H1 (cell line): ENCODE data around the gene TRAPPC2L. TPM values are rescaled to one million over a fixed set of nuclear protein-coding genes. Genes with fewer than 3 reads are reported as not detected.

Source experiments
- CTCF ChIA-PET: fragments of 300-600 bp; sonication (Branson Sonifier 250); formaldehyde crosslinking; loops from one replicate; lab custom pipeline; 2021; ENCODE audit not compliant: partially characterized antibody; lab: Charles Lee
- POLR2A ChIA-PET: fragments of 300-600 bp; sonication (Branson Sonifier 250); formaldehyde crosslinking; loops from one replicate; lab custom pipeline; 2021; ENCODE audit warnings: inconsistent platforms; ENCODE audit not compliant: partially characterized antibody; lab: Charles Lee
- DNase-seq, 2 experiments: peaks; one replicate each; pipeline versions ENCODE4 v3.0.0 to v3.0.0-alpha.2; 2010 to 2022; ENCODE audit warnings: low spot score in 2 of 2, low read depth in 1 of 2, mixed read lengths in 1 of 2
- FAIRE-seq: peaks from 2 replicates; lab custom pipeline; 2011; peaks lifted over from hg19 to GRCh38; lab: Jason Lieb, UNC
- H2AFZ ChIP-seq: 2 replicates; pipeline ENCODE4 v1.8.1; 2012; ENCODE audit warnings: low read length, inconsistent platforms
- H2AK5ac ChIP-seq: 2 replicates; pipeline ENCODE4 v1.6.1; 2013; ENCODE audit warnings: low read depth, low read length
- H2BK120ac ChIP-seq: replicated peaks from 2 replicates; pipeline ENCODE3; 2013; ENCODE audit warnings: low read depth, low read length, inconsistent platforms
- H2BK12ac ChIP-seq: 2 replicates; pipeline ENCODE4 v1.6.1; 2013; ENCODE audit warnings: low read depth, low read length
- H2BK15ac ChIP-seq: 2 replicates; pipeline ENCODE4 v1.6.1; 2013; ENCODE audit warnings: low read length
- H2BK20ac ChIP-seq: 2 replicates; pipeline ENCODE4 v1.6.1; 2013; ENCODE audit warnings: low read length
- H2BK5ac ChIP-seq: 2 replicates; pipeline ENCODE4 v1.6.1; 2013; ENCODE audit warnings: low read depth, low read length
- H3K14ac ChIP-seq: 2 replicates; pipeline ENCODE4 v1.6.1; 2013; ENCODE audit warnings: inconsistent platforms; ENCODE audit not compliant: insufficient read length
- H3K18ac ChIP-seq: 2 replicates; pipeline ENCODE4 v1.6.1; 2013; ENCODE audit warnings: low read length; ENCODE audit errors: extremely low read depth
- H3K23ac ChIP-seq: 2 replicates; pipeline ENCODE4 v1.6.1; 2013; ENCODE audit warnings: inconsistent platforms; ENCODE audit not compliant: insufficient read length
- H3K23me2 ChIP-seq: 2 replicates; pipeline ENCODE4 v1.6.1; 2013; ENCODE audit warnings: low read depth, low read length
- H3K27ac ChIP-seq: 2 replicates; pipeline ENCODE4 v1.6.1; 2011; ENCODE audit warnings: low read depth, low read length, inconsistent platforms
- H3K27me3 ChIP-seq, 4 experiments: replicated peaks in 1 of 4; 1 replicate in 1 of 4; 2 replicates in 3 of 4; pipeline versions ENCODE4 v1.6.1 to v1.8.1; 2011 to 2013; ENCODE audit warnings: low read length in 3 of 4, mild to moderate bottlenecking in 3 of 4, inconsistent platforms in 2 of 4, mixed read lengths in 2 of 4, moderate library complexity in 1 of 4; ENCODE audit not compliant: control insufficient read depth in 3 of 4, insufficient read depth in 3 of 4; ENCODE audit errors: extremely low read depth in 1 of 4
- H3K36me3 ChIP-seq, 4 experiments: 2 replicates each; pipeline versions ENCODE4 v1.6.1 to v1.8.1; 2011 to 2013; ENCODE audit warnings: mild to moderate bottlenecking in 4 of 4, low read length in 3 of 4, moderate library complexity in 2 of 4, control low read depth in 1 of 4, inconsistent platforms in 1 of 4; ENCODE audit not compliant: insufficient read depth in 4 of 4, control insufficient read depth in 2 of 4
- H3K4ac ChIP-seq: replicated peaks from 2 replicates; pipeline ENCODE3; 2013; ENCODE audit warnings: low read length, low read depth, mixed read lengths, inconsistent platforms; ENCODE audit not compliant: insufficient read length
- H3K4me1 ChIP-seq, 4 experiments: replicated peaks in 1 of 4; 1 replicate in 1 of 4; 2 replicates in 3 of 4; pipeline versions ENCODE4 v1.6.1 to v1.8.1; 2011 to 2013; ENCODE audit warnings: low read length in 3 of 4, inconsistent platforms in 2 of 4, mixed read lengths in 1 of 4; ENCODE audit not compliant: insufficient read depth in 4 of 4, control insufficient read depth in 3 of 4
- H3K4me2 ChIP-seq, 2 experiments: 2 replicates each; pipeline versions ENCODE4 v1.6.1 to v1.8.1; 2011 to 2013; ENCODE audit warnings: low read depth in 2 of 2, low read length in 2 of 2, control low read depth in 1 of 2, inconsistent platforms in 1 of 2, mild to moderate bottlenecking in 1 of 2; ENCODE audit not compliant: insufficient read depth in 1 of 2
- H3K4me3 ChIP-seq, 4 experiments: fragments of 200-600, 300-600 bp in 1 of 4; sonication (generic), shearing (Covaris generic), sonication (Bioruptor Twin) in 1 of 4; 2 replicates each; pipeline versions ENCODE4 v1.5.1 to v1.8.1; 2011 to 2016; ENCODE audit warnings: low read length in 4 of 4, low read depth in 3 of 4, control low read depth in 2 of 4, inconsistent platforms in 2 of 4, mild to moderate bottlenecking in 2 of 4, mixed read lengths in 1 of 4, moderate library complexity in 1 of 4; ENCODE audit not compliant: insufficient read depth in 2 of 4; ENCODE audit errors: extremely low read depth in 1 of 4
- H3K56ac ChIP-seq: replicated peaks from 2 replicates; pipeline ENCODE3; 2013; ENCODE audit warnings: low read depth, mild to moderate bottlenecking, mixed read lengths, low read length, inconsistent platforms; ENCODE audit not compliant: insufficient read length
- H3K79me1 ChIP-seq: 2 replicates; pipeline ENCODE4 v1.6.1; 2013; ENCODE audit warnings: low read depth, low read length, control low read depth
- H3K79me2 ChIP-seq, 2 experiments: 2 replicates each; pipeline versions ENCODE4 v1.6.1 to v1.8.1; 2012 to 2013; ENCODE audit warnings: low read length in 2 of 2, mild to moderate bottlenecking in 2 of 2, inconsistent platforms in 1 of 2; ENCODE audit not compliant: insufficient read depth in 2 of 2, control insufficient read depth in 1 of 2
- H3K9ac ChIP-seq, 4 experiments: replicated peaks in 1 of 4; 1 replicate in 1 of 4; 2 replicates in 3 of 4; pipeline versions ENCODE4 v1.6.1 to v1.8.1; 2011 to 2013; ENCODE audit warnings: low read depth in 3 of 4, low read length in 3 of 4, control low read depth in 2 of 4, mild to moderate bottlenecking in 2 of 4, moderate library complexity in 2 of 4, inconsistent platforms in 1 of 4; ENCODE audit errors: extremely low read depth in 1 of 4
- H3K9me3 ChIP-seq, 2 experiments: 2 replicates each; pipeline versions ENCODE4 v1.6.1 to v1.8.1; 2012 to 2013; ENCODE audit warnings: mild to moderate bottlenecking in 2 of 2, moderate library complexity in 2 of 2, control low read depth in 1 of 2, inconsistent platforms in 1 of 2, low read depth in 1 of 2, low read length in 1 of 2, mixed read lengths in 1 of 2; ENCODE audit not compliant: insufficient read depth in 2 of 2
- H4K20me1 ChIP-seq, 2 experiments: replicated peaks in 1 of 2; 2 replicates each; pipeline versions ENCODE3 to v1.8.1; 2011 to 2013; ENCODE audit warnings: inconsistent platforms in 2 of 2, low read length in 2 of 2, mild to moderate bottlenecking in 1 of 2; ENCODE audit not compliant: insufficient read depth in 2 of 2, control insufficient read depth in 1 of 2
- H4K5ac ChIP-seq: 2 replicates; pipeline ENCODE4 v1.6.1; 2013; ENCODE audit warnings: low read length, low read depth, mixed read lengths, inconsistent platforms; ENCODE audit not compliant: insufficient read length
- H4K8ac ChIP-seq: 2 replicates; pipeline ENCODE4 v1.8.0; 2013; ENCODE audit warnings: mild to moderate bottlenecking, moderate library complexity, low read length, inconsistent platforms; ENCODE audit not compliant: insufficient read depth; ENCODE audit errors: extremely low read depth
- H4K91ac ChIP-seq: replicated peaks from 2 replicates; pipeline ENCODE3; 2013; ENCODE audit warnings: low read length, mixed read lengths, inconsistent platforms; ENCODE audit not compliant: insufficient read length
- BRCA1 ChIP-seq: IDR thresholded peaks from 2 replicates; pipeline ENCODE4 v1.6.1; 2012; ENCODE audit warnings: low read depth, low read length, improper control_type of control experiment
- CBX8 ChIP-seq: fragments of 300-800, 300-1000 bp; sonication (generic); IDR thresholded peaks from 2 replicates; pipeline ENCODE4 v1.7.1; 2016; ENCODE audit warnings: low read depth, low read length, borderline replicate concordance
- CHD2 ChIP-seq: IDR thresholded peaks from 2 replicates; pipeline ENCODE4 v1.6.1; 2012; ENCODE audit warnings: low read length, improper control_type of control experiment
- EGR1 ChIP-seq: IDR thresholded peaks from 2 replicates; pipeline ENCODE4 v1.6.1; 2011; ENCODE audit warnings: low read depth, low read length, borderline replicate concordance
- EP300 ChIP-seq, 2 experiments: IDR thresholded peaks; 1 replicate in 1 of 2; 2 replicates in 1 of 2; pipeline ENCODE4 v1.6.1; 2011 to 2012; ENCODE audit warnings: low read depth in 2 of 2, low read length in 2 of 2, mild to moderate bottlenecking in 2 of 2, borderline replicate concordance in 1 of 2, inconsistent platforms in 1 of 2, moderate library complexity in 1 of 2
- FOSL1 ChIP-seq: IDR thresholded peaks from 2 replicates; pipeline ENCODE4 v1.6.1; 2011; ENCODE audit warnings: mild to moderate bottlenecking, low read depth, low read length, moderate library complexity; ENCODE audit not compliant: insufficient read depth
- HDAC6 ChIP-seq: IDR thresholded peaks from one replicate; pipeline ENCODE4 v1.7.1; 2012; ENCODE audit warnings: low read depth, mild to moderate bottlenecking, inconsistent platforms, low read length, moderate library complexity
- KDM5A ChIP-seq: fragments of 200-600 bp; IDR thresholded peaks from 2 replicates; pipeline ENCODE4 v1.7.1; 2012; ENCODE audit warnings: mild to moderate bottlenecking, low read length, inconsistent platforms, mixed read lengths
- RXRA ChIP-seq: IDR thresholded peaks from 2 replicates; pipeline ENCODE4 v1.6.1; 2011; ENCODE audit warnings: low read depth, mild to moderate bottlenecking, low read length, moderate library complexity; ENCODE audit not compliant: insufficient read depth
- SUZ12 ChIP-seq: fragments of 200-600 bp; sonication (generic); IDR thresholded peaks from 2 replicates; pipeline ENCODE4 v1.6.1; 2012; ENCODE audit warnings: mild to moderate bottlenecking, inconsistent platforms, low read length, moderate library complexity, mixed read lengths
- YY1 ChIP-seq: IDR thresholded peaks from 2 replicates; pipeline ENCODE4 v1.6.1; 2011; ENCODE audit warnings: low read depth, mild to moderate bottlenecking, low read length
- ZNF274 ChIP-seq: IDR thresholded peaks from 2 replicates; pipeline ENCODE4 v1.7.0; 2012; ENCODE audit warnings: low read length, borderline replicate concordance; ENCODE audit errors: extremely low read depth
- WGBS, 2 experiments: shearing (Covaris generic) in 1 of 2; methylation state at CpG; one replicate each; pipeline versions ENCODE4 v1.1.6 to v1.1.7; 2013 to 2015; ENCODE audit warnings: low lambda C conversion rate in 2 of 2, mixed read lengths in 2 of 2, inconsistent platforms in 1 of 2, low coverage in 1 of 2, missing lambda C conversion rate in 1 of 2; ENCODE audit not compliant: insufficient replicate concordance in 2 of 2, insufficient coverage in 1 of 2, insufficient read length in 1 of 2; ENCODE audit errors: extremely low coverage in 1 of 2, missing lambda C conversion rate in 1 of 2; 5-methylcytosine and 5-hydroxymethylcytosine counted together
- polyA plus RNA-seq, 7 experiments: library from polyadenylated mRNA; depleted of rRNA in 3 of 7; stranded (reverse) in 5 of 7; unstranded in 2 of 7; fragments of >200 nt in 5 of 7; fragments of 200-250 nt in 2 of 7; gene quantifications; 1 replicate in 5 of 7; 2 replicates in 1 of 7; 4 replicates in 1 of 7; pipeline versions ENCODE4 v1.2.1 to v1.2.3, GENCODE V29; 2011 to 2013; ENCODE audit warnings: missing spikeins in 2 of 7, mixed read lengths in 2 of 7
- total RNA-seq: library from RNA; stranded (reverse); fragmentation: NEBNext Ultra II Directional; extraction: Animal tissue kit (Norgen Biotek cat#: 25700); gene quantifications from 2 replicates; pipeline ENCODE4 v1.2.1, GENCODE V29; 2021
- TF ChIP-seq, protein P1 (sequence below): IDR thresholded peaks from 2 replicates; pipeline ENCODE4 v1.6.1; 2011; ENCODE audit warnings: low read length, improper control_type of control experiment

TRAPPC2L gene
- total and polyA plus RNA-seq, 2 of the 8 experiments (the other 6 are each of a cell fraction or from before 2014, with no cell fraction given) = 98.7 to 133 TPM

DNA sequence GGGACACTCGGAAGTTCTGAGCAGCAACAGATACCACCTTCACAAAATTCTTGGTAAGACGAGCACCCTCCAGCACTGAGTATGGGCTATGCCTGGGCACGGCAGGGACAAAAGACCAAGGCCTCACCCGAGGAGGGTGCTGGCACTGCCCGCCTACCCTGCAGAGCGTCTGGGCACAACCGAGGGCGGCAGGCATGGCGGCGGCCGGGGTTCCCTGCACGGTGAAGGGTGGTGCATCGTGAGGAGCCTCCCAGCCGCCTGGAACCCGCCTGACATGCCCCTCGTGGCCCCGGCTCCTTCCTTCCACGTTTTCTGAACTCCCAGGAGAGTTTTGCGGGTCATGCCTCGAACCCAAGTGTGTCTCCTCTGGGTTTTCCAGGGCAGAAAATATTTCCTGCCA lies 19.1 kb upstream of the TRAPPC2L start:
- Histone ChIP-seq H2BK12ac (no peak overlapping the region), H2BK5ac (no peak overlapping the region), H4K20me1 (no peaks in the 10 kb centered on the region), H3K79me1 (no peaks in the 10 kb centered on the region), H3K23me2 (no peaks in the 10 kb centered on the region), H3K14ac (no peak overlapping the region), H4K91ac (no peak overlapping the region), H3K4me3 (no peak overlapping the region), H3K27ac (no peak overlapping the region), H2BK20ac (no peak overlapping the region), H3K9me3 (no peaks in the 10 kb centered on the region), H3K79me2 (no peaks in the 10 kb centered on the region), H3K9ac (no peak overlapping the region), H3K56ac (no peak overlapping the region), H3K23ac (no peak overlapping the region), H4K5ac (no peak overlapping the region), H3K27me3 (no peaks in the 10 kb centered on the region), H3K4me2 (no peak overlapping the region), H3K36me3 (peaks cover 0 to 7% (median under 1%) of the 10 kb centered on the region in 4 experiments; a peak in 2 of 8 replicates), H2AFZ (no peak overlapping the region), H2BK120ac (no peak overlapping the region), H2BK15ac (no peak overlapping the region), H2AK5ac (no peak overlapping the region), H3K4me1 (no peaks in the 10 kb centered on the region), H3K18ac (no peak overlapping the region), H4K8ac (no peak overlapping the region), H3K4ac (no peak overlapping the region)
- 95% methylated on average over 20 of the region's 20 CpGs; no CpG with 5 or more reads in 1 of the 2 experiments for WGBS, 2 experiments
- ChIA-PET CTCF (interaction anchor here (1.1 kb wide), 1 partner anchor 10 kb away, joined by 4 read pairs; no protein-coding TSS in a partner anchor), POLR2A (interaction anchor here (1.8 kb wide), 1 partner anchor 33 kb away, joined by 5 read pairs; no protein-coding TSS in a partner anchor)
- DNase-seq (no peak), FAIRE-seq (no peak)
- TF ChIP-seq EP300 (IDR thresholded peaks at IDR 0.05; ENCODE audit: borderline replicate concordance in 1 of 2, low read depth in 2 of 2, low read length in 2 of 2) = no peak
- no peak for TF ChIP-seq CHD2
- TF ChIP-seq BRCA1 = no peak
- TF ChIP-seq FOSL1 = no peak
- no peak for TF ChIP-seq CBX8
- TF ChIP-seq, protein P1, sequence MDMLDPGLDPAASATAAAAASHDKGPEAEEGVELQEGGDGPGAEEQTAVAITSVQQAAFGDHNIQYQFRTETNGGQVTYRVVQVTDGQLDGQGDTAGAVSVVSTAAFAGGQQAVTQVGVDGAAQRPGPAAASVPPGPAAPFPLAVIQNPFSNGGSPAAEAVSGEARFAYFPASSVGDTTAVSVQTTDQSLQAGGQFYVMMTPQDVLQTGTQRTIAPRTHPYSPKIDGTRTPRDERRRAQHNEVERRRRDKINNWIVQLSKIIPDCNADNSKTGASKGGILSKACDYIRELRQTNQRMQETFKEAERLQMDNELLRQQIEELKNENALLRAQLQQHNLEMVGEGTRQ = no peak
- TF ChIP-seq YY1 = no peak
- TF ChIP-seq HDAC6 = no peak
- no peak for TF ChIP-seq RXRA
- no peak for TF ChIP-seq ZNF274
- TF ChIP-seq SUZ12 = no peak
- TF ChIP-seq EGR1 = no peak
- no peak for TF ChIP-seq KDM5A
